GOT3 (cell line): ENCODE measurements around the gene COL9A1.

Experiments used
- DNase-seq: peaks from one replicate; lab custom pipeline; 2025; ENCODE audit warnings: mixed read lengths; lab: John Stamatoyannopoulos, UW

The COL9A1 gene

DNA sequence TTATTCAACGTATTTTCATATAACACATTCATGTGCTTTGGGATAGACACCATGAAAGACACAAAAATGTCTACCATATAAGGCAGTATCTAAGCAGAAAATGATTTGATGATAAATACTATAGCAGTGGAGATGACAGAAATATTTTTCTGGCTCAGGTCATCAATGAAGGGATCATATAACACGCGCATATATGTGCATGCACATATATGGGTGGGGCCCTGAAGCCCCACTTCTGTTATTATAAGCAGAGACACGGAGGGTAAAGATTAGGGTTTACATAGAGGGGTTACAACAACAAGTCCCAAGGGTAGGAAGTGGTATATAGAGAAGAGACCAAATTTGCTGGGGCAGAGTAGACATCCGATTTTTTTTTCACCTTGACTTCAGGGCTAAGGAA, 16.0 kb downstream of the COL9A1 start:
- DNase-seq = no peak

DNA sequence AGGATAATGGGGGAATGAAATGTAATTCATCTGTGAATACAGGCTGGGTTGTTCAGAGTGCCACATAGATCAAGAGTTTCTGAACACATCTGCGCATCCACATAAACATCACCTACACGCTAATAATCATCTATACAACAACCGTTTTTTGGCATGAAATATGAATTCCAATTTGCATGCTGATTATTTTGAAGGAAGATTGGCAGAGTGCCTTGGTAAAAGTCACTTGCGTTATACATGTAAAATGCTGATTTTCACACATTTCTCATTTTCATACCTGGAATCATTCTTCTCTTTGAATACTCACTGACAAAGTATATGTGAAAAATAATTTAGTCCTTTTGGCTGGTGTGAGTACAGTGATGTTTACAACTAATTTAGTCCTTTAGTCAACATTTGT, 17.7 kb downstream of the COL9A1 start:
- no peak for DNase-seq

DNA sequence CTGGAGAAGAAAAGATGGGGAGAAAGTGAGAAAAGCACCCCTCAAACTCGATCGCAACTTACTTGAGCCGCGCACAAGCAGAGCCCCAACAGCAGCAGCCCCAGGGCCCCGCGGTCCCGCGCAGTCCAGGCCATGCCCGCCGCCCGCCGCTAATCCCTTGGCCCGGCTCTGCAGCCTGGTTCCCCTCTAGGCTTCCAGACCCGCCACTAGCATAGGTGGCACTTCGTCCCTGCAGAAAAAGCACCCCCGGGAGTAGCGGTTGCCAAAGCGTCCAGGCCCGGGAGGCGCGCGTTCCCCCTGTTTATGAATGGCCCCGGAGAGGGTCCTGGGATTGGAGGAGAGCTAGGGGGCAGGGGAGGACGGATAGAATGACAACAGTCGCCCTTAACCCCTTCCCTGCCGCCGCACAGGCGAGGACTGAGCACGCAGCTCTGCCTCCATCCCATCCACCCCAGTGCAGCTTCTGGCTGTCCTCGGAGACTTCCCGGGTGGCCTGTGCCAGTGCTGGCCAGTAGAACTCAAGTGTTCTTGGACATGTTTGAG, 19.9 kb downstream of the COL9A1 start:
- DNase-seq = no peak

DNA sequence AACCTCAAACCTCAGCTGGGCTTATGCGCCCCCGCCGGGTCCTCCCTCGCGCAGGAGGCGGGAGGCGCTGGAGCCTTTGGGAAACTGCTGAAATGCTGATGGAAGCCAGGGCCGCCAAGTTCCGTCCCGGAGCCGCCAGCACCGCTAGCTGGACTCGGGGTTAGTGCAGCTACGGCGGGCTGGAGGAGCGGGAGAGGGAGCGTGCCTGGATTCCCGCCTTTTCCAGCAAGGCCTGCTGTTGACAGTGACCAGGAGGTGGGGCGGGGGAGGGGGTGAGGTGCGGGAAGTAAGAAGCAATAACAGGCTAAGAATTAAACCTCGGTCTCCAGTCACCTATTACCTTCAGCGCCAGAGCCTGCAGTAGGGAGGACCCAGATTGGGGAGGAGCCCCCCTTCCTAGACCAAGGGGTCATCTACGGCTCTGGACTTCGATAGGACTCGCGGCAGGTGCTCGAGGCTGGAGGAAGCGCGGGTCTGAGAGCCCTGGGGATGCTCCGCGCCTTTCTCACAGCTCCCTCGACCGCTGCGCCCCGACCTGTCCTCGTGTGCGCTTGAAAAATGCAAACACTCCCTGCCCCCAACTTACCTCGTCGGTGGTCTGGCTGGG, 20.5 kb downstream of the COL9A1 start:
- no peak for DNase-seq

DNA sequence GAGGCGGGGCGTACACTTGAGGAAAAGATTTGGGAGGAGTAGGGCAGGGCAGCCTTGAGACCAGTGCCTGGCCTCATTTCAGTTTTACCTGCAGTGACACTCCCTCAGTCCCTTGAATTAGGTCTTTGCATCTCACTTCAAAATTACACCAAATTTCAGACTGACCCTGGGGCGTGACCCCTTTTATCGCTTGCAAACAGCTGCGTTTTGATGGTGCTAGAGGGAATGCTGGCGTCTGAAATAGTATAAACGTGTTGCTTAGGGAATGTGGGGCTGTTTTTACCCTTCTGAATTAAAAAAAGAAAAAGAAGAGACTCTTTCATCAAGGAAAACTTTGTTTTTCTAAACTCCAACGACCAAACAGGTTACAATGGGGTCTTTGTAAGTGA, 21.0 kb downstream of the COL9A1 start:
- DNase-seq = no peak

DNA sequence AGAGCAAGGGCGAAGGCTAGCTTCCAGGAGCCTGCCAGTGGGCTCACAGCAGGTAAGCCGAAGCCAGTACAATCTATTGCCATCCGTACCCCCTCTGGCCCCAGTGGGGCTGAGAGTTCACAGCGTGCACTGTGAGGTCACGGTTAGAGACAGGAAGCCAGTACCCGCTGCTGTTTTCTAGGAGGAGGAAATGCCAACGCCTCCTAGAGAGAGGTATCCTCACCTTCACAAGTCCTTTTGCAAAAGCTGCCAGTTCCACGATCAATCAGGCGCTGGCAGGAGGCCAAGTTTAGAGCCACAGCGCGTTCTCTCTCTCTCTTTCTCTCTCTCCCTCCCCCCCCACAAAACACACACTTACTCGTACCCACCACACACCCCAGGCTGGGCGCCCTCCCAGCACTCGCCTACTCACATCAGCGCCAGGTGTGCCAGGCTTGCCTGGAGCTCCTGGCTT, 22.5 kb downstream of the COL9A1 start:
- no peak for DNase-seq

DNA sequence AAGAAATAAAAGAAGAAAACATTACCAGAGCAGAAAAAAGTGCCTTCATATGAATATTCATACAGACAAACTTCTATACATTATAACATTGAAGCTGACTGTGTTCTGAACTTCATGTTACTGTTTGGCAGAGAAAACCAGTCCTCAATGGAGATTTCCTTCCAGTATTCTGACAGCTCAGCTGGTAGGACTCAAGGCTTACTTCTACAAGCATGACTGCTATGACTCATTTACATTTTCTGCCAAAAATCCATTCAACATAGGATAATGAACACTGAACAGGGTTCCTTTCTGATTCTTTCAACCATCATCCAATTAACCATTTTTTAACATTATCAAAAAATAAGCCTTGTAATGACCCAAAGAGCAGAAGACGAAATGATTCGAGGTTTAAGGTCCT, 25.4 kb downstream of the COL9A1 start:
- no peak for DNase-seq

DNA sequence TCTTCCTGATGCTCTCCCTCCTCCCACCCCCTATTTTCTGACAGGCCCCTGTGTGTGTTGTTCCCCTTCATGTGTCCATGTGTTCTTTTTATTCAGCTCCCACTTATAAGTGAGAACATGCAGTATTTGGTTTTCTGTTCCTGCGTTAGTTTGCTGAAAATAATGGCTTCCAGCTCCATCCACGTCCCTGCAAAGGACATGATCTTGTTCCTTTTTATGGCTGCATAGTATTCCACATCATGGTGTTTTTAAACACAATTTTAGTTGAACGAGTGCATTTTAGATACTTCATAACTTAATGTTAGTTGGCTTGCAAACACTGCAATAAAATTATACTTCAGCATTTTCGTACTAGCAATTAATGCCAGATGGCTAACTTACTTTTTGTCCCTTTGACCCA, 28.5 kb downstream of the COL9A1 start:
- DNase-seq = no peak

DNA sequence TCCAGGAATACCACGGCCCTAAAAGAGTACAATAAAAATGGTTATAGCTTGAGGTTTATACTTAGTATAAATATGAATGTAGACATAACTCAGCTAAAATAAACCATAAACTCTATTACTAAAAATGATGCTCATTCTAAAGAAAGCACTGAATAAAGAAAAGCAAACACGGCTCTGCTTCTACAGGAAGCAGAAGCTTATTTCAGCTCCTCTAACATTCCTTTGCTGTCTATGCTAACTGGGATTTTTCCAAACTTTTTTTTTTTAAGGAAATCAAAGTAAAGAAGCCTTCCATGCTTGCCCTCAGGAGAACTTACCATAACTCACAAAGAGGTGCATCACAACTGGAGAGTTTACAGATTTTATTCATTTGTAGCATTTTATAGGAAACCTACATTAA, 30.8 kb downstream of the COL9A1 start:
- no peak for DNase-seq

DNA sequence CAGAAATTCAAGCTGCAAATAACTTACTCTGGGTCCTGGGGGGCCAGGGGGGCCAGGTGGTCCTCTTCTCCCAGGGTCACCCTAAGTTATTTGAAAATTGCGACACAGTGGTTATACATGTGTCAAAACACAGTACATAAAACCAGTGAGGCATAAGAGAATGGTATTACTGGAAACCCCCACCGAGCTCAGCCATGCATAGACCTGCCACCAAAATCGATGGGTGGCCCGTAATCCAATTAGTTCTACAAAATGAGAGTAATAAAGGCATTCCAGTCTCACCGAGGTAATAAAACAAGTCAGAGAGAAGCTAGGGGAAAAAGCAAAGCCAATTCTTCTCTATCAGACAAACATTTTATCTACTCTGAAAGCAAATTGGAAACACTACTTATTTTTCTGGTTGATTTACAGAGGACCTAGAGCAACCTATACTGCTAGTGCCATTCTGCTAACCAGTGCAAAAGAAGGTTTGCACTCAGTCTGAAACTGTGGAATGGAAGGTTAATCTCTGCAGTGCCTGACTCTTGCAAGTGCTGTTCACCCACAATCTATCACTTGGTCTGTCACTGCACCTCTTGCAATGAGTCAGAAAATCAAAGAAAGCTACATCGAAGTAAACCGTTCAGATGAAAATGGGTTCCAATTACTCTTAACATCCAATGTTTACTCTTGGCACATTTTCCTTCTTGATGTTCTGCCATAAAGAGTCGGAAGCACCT, 32.4 kb downstream of the COL9A1 start:
- no peak for DNase-seq

DNA sequence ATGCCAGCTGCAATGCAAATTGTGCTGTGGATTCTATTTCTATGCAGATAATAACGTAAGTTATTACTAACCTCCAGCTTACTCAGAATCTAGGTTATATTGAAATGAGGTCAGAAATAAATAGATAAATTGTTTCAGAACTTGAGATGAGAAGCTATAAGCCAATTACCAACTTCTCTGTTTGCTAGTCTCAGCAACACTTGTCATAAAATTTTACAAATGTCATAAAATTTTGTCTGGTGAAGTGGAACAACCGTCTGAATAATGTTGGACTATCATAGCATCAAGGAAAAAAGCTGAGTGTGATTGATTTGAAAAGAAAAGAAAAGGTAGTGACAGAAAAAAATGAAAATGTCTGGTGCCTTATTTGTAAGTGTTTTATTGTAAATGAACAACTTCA, 36.7 kb downstream of the COL9A1 start:
- no peak for DNase-seq

DNA sequence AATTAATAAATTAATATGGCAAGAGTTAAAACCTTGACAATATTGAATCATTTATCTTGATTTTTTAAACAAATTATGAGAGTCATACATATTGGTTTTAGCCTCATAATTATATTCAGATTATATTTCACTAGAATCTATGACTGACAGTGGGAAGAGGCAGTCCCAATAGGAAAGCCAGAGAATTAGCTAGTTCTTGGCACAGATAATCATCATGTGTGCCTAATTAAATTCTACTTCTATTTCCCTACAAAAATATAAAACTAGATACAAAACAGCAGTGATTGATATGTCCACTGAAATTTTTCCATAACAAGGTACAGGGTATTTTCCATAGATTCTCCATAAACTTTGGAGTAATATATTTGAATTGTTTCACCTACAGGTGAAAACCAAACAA, 38.6 kb downstream of the COL9A1 start:
- no peak for DNase-seq

DNA sequence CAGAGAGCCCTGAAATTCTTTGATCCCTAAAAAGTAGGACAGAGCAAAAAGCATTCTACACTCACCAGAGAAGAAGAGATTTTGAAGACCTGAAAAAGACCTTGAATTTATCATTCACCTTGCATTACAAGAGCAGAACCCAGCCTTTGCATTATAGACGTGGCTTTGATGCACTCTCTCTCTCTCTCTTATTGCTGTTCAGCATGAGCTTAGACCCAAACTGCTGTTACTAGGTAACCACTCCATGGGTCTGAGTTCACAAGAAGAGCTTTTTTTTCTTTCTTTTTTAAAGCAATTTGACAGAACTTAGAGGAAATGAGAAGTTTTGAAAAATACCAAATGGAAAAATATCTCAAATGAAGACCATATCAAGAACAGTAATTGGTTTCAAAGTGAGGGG, 44.4 kb downstream of the COL9A1 start:
- no peak for DNase-seq

DNA sequence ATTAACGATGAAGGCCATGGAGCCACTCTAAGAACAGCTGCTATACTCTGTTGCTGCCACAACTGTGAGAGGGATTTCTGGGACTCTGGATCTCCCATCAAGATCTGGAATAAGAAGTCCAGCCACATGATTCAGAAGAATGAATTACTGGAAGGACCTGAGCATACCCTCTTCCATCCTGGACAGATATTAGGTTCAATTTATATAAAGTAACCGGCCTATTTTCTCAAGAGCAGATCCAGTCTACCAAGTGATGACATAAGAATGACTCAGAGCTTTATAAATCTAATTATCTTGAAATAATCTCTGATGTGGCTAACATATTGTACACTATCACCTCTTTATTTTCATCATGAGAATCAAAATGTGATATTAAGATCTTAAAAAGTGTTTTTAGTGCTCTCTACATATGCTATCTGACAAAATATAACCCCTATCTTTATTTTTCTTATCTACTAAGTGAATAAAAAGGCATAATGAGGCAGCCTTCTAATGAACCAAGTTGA, 45.1 kb downstream of the COL9A1 start:
- no peak for DNase-seq

DNA sequence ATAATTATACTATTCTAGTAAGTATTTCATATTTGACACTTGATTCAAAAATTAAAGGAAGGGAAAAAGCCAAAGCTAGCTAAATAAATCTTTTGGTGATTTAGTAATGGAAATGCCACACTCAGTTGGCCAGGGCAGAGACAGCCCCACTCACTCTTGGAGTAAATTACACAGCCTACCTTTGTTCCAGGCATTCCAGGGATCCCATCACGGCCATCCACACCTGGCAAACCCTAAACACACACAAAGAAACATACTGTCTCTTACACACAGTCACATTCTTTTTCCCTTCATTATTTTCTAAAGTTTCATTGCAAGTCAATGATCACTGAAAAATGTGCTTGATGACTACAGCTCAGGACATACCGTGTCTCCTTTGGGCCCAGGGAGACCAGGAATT, 48.1 kb downstream of the COL9A1 start:
- no peak for DNase-seq

DNA sequence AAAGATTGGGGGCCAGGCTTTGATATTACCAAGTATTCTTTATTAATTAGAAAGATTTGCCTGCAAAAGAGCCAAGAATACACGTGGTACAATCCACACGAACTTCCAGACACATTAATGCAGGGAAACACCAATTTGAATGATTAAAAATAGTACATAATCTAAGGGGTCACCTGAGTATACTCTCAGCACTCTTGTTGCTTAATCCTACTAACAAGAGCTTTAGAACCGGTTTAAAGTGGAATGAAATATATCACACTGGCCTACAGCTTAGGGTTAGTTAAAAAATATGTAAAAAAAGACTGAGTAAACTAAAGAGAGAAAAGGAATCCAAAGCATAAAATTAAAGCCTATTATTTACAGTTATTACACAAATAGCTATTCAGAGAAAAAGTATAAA, 49.0 kb downstream of the COL9A1 start:
- DNase-seq = no peak

DNA sequence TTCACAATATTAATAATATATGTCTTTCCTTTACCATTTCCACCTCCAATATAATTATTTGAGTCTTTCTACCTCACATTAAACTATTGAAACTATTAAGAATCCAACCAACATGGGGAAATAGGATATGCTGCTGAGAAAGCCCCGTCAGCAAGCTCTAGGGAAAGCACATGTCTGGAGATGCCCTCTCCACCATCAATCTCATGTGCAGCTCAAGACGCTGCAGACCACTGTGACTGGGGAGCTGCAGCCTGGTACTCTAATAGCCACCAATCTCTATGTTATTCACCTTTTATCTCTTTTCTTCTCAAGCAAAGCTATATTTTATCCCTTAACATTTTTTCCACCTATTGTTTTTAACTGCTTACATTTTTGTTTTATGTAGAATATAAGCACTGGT, 50.3 kb downstream of the COL9A1 start:
- no peak for DNase-seq

DNA sequence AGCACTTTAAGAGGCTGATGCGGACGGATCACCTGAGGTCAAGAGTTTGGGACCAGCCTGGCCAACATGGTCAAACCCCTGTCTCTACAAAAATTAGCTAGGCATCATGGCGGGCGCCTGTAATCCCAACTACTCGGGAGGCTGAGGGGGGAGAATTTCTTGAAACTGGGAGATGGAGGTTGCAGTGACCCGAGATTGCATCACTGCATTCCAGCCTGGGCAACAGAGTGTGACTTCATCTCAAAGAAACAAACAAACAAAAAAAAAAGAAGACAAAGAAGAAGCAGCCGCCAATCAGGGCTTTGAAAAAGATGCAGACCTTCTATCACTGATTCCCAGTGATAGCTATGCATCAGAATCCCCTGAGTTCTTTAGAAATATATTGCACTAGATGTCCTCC, 56.8 kb downstream of the COL9A1 start:
- no peak for DNase-seq

DNA sequence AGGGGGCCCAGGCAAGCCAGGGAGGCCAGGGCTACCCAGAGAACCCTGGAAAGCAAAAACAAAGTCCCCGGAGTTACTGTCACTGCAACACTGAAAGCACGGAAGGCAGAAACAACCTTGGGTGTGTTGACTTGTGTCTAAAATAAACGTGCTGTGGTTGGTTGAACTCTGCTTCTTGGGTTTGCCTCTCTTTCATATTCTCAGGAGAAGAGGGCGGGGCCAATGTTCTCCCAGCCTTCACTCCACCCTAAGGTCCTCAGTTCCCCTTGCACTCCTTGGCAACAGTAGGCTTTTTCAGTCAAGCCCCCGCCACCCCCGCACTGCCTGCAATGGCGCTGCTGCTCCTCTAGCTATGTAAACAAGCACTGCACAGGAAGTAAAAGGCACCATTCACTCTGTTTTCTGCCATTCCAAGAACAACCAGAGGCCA, 60.9 kb downstream of the COL9A1 start:
- no peak for DNase-seq

DNA sequence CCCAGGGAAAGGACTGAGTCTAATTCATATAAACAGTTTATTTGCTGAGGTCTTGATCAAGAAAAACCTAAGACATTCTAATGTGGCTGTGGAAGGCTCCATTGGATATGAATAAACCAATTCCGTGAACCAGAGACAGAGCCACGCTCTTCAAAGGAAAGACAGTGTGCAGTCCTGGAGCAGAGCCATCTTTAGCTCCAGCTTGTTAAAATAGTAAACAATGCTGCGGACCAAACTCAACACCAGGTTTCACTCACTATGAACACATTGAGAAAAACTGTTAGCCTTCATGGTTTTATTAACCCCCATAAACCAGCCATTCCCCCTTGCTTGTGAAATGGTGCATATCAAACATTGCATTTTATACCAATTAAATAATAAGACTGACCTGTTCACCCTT, 61.9 kb downstream of the COL9A1 start:
- no peak for DNase-seq

DNA sequence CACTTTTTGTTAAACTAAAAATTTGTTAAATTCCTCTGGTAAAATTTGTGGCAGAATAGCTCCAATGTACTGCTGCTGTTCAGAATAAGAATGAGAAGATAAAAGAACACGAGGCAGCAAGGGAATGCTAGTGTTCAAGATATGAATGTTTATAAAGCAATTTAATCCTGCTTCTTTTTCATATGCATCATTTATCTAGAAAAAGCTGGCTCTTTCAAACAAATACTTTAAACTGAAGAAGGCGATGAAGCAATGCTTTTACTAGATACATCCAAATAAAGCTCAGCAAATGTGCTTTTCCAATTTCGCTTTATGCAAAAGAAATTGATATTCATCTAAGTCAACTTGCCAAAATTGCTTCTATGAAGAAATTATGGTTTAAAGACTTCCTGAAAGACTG, 66.5 kb downstream of the COL9A1 start:
- DNase-seq = no peak

DNA sequence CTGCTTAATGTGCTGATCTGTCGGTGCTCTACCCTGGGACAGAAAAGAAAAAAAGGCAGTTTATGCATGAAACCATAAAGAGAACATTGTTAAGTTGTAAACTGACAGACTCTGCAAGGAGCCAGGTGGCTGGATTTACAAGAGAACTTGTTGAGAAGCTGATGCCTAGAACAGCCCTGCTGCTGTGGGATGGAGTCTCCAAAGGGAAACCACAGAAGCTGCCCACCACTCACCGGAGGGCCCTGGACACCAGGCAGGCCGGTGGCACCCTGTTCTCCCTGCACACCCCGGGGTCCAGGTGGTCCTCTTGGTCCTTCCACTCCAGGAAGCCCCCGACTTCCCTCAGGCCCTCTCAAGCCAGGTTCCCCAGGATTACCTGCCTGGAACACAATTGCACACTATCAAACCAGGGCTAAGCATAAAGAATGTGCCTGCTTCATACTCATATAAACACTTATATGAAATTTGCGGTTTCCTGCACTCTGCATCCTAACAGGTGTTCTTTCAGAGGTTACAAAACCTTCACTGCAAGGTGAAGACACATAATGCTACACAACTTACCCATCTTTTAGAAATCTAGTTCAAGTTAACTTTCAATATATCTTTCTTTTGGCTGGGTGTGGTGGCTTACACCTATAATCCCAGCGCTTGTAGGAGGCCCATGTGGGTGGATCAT, 68.2 kb downstream of the COL9A1 start:
- no peak for DNase-seq

DNA sequence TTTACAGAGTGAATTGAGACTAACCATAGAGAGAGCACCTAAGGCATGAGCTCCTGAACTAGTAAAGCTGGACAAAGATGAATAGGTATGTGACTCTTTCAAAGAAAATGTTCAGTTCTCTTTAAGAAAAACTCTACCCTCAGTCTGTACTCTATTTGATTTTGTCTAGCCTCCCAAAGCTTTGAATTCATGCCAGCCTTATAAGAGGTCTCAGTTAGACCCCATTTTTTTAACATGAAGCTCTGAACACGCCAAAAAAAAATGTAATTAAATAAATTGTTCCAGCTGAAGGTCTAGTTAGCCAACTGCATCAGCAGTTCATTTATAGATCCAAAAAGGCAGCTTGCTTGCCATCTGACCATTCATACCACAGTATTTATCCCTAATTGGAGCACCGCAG, 71.6 kb downstream of the COL9A1 start:
- no peak for DNase-seq
